H9 (cell line): Measurements from ENCODE around the gene DPM3. TPM values are rescaled to one million over a fixed set of nuclear protein-coding genes. Genes with fewer than 3 reads are reported as not detected.
A peak's percentile ranks its signal among the peaks of the same experiment; 100 is the strongest.

Experiments
- DNase-seq: peaks from one replicate; pipeline ENCODE4 v3.0.0-alpha.2; 2017
- H2AFZ ChIP-seq: one replicate; pipeline ENCODE4 v1.6.1; 2013; ENCODE audit warnings: mild to moderate bottlenecking, low read length, control low read depth, moderate library complexity
- H2AK5ac ChIP-seq: 2 replicates; pipeline ENCODE4 v1.6.1; 2013; ENCODE audit warnings: low read length, control low read depth, mixed read lengths; ENCODE audit not compliant: insufficient read length
- H2BK120ac ChIP-seq: one replicate; pipeline ENCODE4 v1.6.1; 2013; ENCODE audit warnings: low read depth, mild to moderate bottlenecking, low read length, control low read depth, inconsistent platforms; ENCODE audit not compliant: poor library complexity, severe bottlenecking
- H2BK12ac ChIP-seq: 2 replicates; pipeline ENCODE4 v1.6.1; 2013; ENCODE audit warnings: low read length, control low read depth, mixed read lengths, low read depth; ENCODE audit not compliant: insufficient read length
- H2BK15ac ChIP-seq: 2 replicates; pipeline ENCODE4 v1.6.1; 2013; ENCODE audit warnings: low read depth, low read length, control low read depth
- H2BK20ac ChIP-seq: one replicate; pipeline ENCODE4 v1.6.1; 2013; ENCODE audit warnings: low read depth, mild to moderate bottlenecking, low read length, control low read depth, inconsistent platforms; ENCODE audit not compliant: poor library complexity, severe bottlenecking
- H2BK5ac ChIP-seq: 2 replicates; pipeline ENCODE4 v1.6.1; 2013; ENCODE audit warnings: low read length, control low read depth, mixed read lengths; ENCODE audit not compliant: insufficient read length
- H3K14ac ChIP-seq: 2 replicates; pipeline ENCODE4 v1.6.1; 2013; ENCODE audit warnings: low read length, control low read depth; ENCODE audit not compliant: insufficient read depth
- H3K18ac ChIP-seq: 2 replicates; pipeline ENCODE4 v1.6.1; 2013; ENCODE audit warnings: low read depth, mild to moderate bottlenecking, mixed read lengths, low read length, control low read depth; ENCODE audit not compliant: insufficient read length
- H3K23ac ChIP-seq: 2 replicates; pipeline ENCODE4 v1.6.1; 2013; ENCODE audit warnings: low read length, control low read depth, mixed read lengths, low read depth; ENCODE audit not compliant: insufficient read length
- H3K23me2 ChIP-seq: 2 replicates; pipeline ENCODE4 v1.6.1; 2013; ENCODE audit warnings: low read depth, mild to moderate bottlenecking, mixed read lengths, low read length, control low read depth; ENCODE audit not compliant: insufficient read length, poor library complexity, severe bottlenecking
- H3K27ac ChIP-seq: 2 replicates; pipeline ENCODE4 v1.5.1; 2013; ENCODE audit warnings: low read length, control low read depth, mixed read lengths, low read depth; ENCODE audit not compliant: insufficient read length
- H3K27me3 ChIP-seq: 2 replicates; pipeline ENCODE4 v1.6.1; 2013; ENCODE audit warnings: low read length, control low read depth, inconsistent platforms; ENCODE audit not compliant: insufficient read depth
- H3K4ac ChIP-seq: 2 replicates; pipeline ENCODE4 v1.6.1; 2013; ENCODE audit warnings: low read depth, mild to moderate bottlenecking, control low read depth, inconsistent platforms, low read length, moderate library complexity
- H3K4me1 ChIP-seq: 2 replicates; pipeline ENCODE4 v1.6.1; 2013; ENCODE audit warnings: low read length, control low read depth, inconsistent platforms; ENCODE audit not compliant: insufficient read depth
- H3K4me2 ChIP-seq: 2 replicates; pipeline ENCODE4 v1.6.1; 2013; ENCODE audit warnings: low read length, control low read depth, mixed read lengths; ENCODE audit not compliant: insufficient read length, insufficient read depth
- H3K56ac ChIP-seq: 2 replicates; pipeline ENCODE4 v1.6.1; 2013; ENCODE audit warnings: low read depth, mild to moderate bottlenecking, mixed read lengths, low read length, control low read depth; ENCODE audit not compliant: insufficient read length
- H3K79me1 ChIP-seq: 2 replicates; pipeline ENCODE4 v1.6.1; 2013; ENCODE audit warnings: low read depth, mild to moderate bottlenecking, moderate library complexity, low read length, control low read depth, inconsistent platforms; ENCODE audit not compliant: insufficient read depth, poor library complexity, severe bottlenecking
- H3K79me2 ChIP-seq: 2 replicates; pipeline ENCODE4 v1.6.1; 2013; ENCODE audit warnings: low read length, control low read depth, inconsistent platforms; ENCODE audit not compliant: insufficient read depth
- H3K9ac ChIP-seq: 2 replicates; pipeline ENCODE4 v1.6.1; 2013; ENCODE audit warnings: low read length, control low read depth, mixed read lengths; ENCODE audit not compliant: insufficient read length; ENCODE audit errors: extremely low read depth
- H3K9me3 ChIP-seq: one replicate; pipeline ENCODE4 v1.6.1; 2013; ENCODE audit warnings: low read depth, low read length, inconsistent platforms; ENCODE audit not compliant: control insufficient read depth
- H3T11ph ChIP-seq: one replicate; pipeline ENCODE4 v1.6.1; 2013; ENCODE audit warnings: mild to moderate bottlenecking, low read length, control low read depth, inconsistent platforms
- H4K20me1 ChIP-seq: one replicate; pipeline ENCODE4 v1.6.1; 2013; ENCODE audit not compliant: control insufficient read depth, insufficient read length, insufficient read depth
- H4K5ac ChIP-seq: 2 replicates; pipeline ENCODE4 v1.6.1; 2013; ENCODE audit warnings: low read depth, mild to moderate bottlenecking, mixed read lengths, low read length, control low read depth; ENCODE audit not compliant: insufficient read length
- H4K8ac ChIP-seq: replicated peaks from 2 replicates; pipeline ENCODE4 v1.6.1; 2013; ENCODE audit warnings: low read length, control low read depth, mixed read lengths, low read depth; ENCODE audit not compliant: insufficient read length
- H4K91ac ChIP-seq: 2 replicates; pipeline ENCODE4 v1.6.1; 2013; ENCODE audit warnings: low read depth, mild to moderate bottlenecking, moderate library complexity, mixed read lengths, low read length, control low read depth; ENCODE audit not compliant: insufficient read length
- H3K27ac Mint-ChIP-seq, 3 experiments: 2 replicates in 2 of 3; 3 replicates in 1 of 3; pipeline ENCODE4 v1.8.0; 2020 to 2021; ENCODE audit warnings: mixed read lengths in 3 of 3, mild to moderate bottlenecking in 1 of 3, moderate library complexity in 1 of 3
- H3K27me3 Mint-ChIP-seq: 2 replicates; pipeline ENCODE4 v1.8.0; 2021; ENCODE audit warnings: low read depth, mild to moderate bottlenecking, moderate library complexity, mixed read lengths
- H3K36me3 Mint-ChIP-seq, 3 experiments: 2 replicates in 2 of 3; 3 replicates in 1 of 3; pipeline ENCODE4 v1.8.0; 2020 to 2021; ENCODE audit warnings: low read depth in 3 of 3, mixed read lengths in 3 of 3; ENCODE audit not compliant: insufficient read depth in 1 of 3
- H3K4me1 Mint-ChIP-seq, 2 experiments: 2 replicates each; pipeline ENCODE4 v1.8.0; 2020; ENCODE audit warnings: mixed read lengths in 2 of 2
- H3K4me3 Mint-ChIP-seq, 2 experiments: 2 replicates in 1 of 2; 3 replicates in 1 of 2; pipeline ENCODE4 v1.8.0; 2020 to 2021; ENCODE audit warnings: mild to moderate bottlenecking in 2 of 2, mixed read lengths in 2 of 2, moderate library complexity in 1 of 2
- H3K9me3 Mint-ChIP-seq, 2 experiments: 2 replicates in 1 of 2; 3 replicates in 1 of 2; pipeline ENCODE4 v1.8.0; 2020; ENCODE audit warnings: mild to moderate bottlenecking in 2 of 2, mixed read lengths in 2 of 2, moderate library complexity in 1 of 2
- WGBS: extraction: QIAGEN DNeasy Blood & Tissue Kit; methylation state at CpG from one replicate; pipeline ENCODE4 v1.1.7; 2013; ENCODE audit warnings: missing lambda C conversion rate, low lambda C conversion rate, mixed read lengths; ENCODE audit not compliant: insufficient read length; ENCODE audit errors: extremely low coverage; 5-methylcytosine and 5-hydroxymethylcytosine counted together
- total RNA-seq: library from RNA; stranded (reverse); gene quantifications from 2 replicates; pipeline ENCODE4 v1.2.1, GENCODE V29; 2021
- TF ChIP-seq, protein P1 (sequence below): fragments of 200-600 bp; sonication (generic); conservative IDR thresholded peaks from 3 replicates; pipeline ENCODE4 v1.8.0; 2021; ENCODE audit warnings: antibody characterized with exemption, mild to moderate bottlenecking

The DPM3 gene
- total RNA-seq, 1 experiment from 2014 or later = 48.5 TPM

DNA sequence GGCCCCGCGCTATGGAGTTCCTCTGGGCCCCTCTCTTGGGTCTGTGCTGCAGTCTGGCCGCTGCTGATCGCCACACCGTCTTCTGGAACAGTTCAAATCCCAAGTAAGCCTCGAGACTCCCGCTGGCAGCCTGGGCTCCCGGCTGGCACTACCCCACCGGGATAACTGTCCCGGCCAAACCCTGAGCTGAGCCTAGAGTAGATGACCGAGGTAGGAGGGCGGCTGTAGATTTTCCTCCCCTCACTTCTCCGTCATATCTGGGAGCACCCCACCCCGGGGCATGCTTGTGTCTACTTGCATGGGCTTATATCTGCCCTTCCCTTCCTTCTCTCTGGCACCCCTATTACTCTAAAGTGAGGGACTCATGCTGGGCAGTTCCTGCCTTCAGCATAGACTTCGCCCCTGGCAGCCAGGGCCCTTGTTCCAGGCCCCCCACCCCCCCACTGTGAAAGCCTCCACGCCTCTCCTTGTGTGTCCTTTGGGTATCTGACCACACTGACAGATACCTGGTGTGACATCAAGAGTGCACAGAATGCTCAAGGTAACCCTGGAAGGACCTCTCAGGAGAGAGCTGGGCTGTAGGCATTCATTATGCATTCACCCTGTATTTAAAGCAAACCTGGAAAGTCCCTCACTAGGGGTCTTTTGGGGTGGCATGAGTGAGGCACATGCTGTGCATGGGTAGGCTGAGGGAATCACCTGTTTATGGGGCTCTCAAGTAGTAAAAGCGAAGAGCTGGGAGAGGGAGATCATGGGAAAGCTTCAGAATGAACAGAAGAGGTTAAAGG lies 12.2 kb downstream of the DPM3 start:
- no peak overlapping the region for H3K14ac ChIP-seq
- no peaks in the 10 kb centered on the region for H3K9me3 ChIP-seq
- no peak overlapping the region for H4K5ac ChIP-seq
- no peak overlapping the region for H3T11ph ChIP-seq
- H4K91ac ChIP-seq = no peak overlapping the region
- H3K4me3 Mint-ChIP-seq = peak overlapping the region; percentile 55 to 82
- peaks cover 34% of the 10 kb centered on the region; the same call in 1 of the 2 replicates for H3K27me3 ChIP-seq
- H4K8ac ChIP-seq = no peak overlapping the region
- no peak overlapping the region for H3K18ac ChIP-seq
- H3K36me3 Mint-ChIP-seq = peaks cover 2 to 12% (median 5%) of the 10 kb centered on the region in 3 experiments; a peak in 6 of 7 replicates
- no peak overlapping the region for H3K27ac ChIP-seq
- DNase-seq = no peak
- no peaks in the 10 kb centered on the region; a peak in 1 of 5 replicates for H3K9me3 Mint-ChIP-seq
- H2BK15ac ChIP-seq = no peak overlapping the region
- TF ChIP-seq, protein P1, sequence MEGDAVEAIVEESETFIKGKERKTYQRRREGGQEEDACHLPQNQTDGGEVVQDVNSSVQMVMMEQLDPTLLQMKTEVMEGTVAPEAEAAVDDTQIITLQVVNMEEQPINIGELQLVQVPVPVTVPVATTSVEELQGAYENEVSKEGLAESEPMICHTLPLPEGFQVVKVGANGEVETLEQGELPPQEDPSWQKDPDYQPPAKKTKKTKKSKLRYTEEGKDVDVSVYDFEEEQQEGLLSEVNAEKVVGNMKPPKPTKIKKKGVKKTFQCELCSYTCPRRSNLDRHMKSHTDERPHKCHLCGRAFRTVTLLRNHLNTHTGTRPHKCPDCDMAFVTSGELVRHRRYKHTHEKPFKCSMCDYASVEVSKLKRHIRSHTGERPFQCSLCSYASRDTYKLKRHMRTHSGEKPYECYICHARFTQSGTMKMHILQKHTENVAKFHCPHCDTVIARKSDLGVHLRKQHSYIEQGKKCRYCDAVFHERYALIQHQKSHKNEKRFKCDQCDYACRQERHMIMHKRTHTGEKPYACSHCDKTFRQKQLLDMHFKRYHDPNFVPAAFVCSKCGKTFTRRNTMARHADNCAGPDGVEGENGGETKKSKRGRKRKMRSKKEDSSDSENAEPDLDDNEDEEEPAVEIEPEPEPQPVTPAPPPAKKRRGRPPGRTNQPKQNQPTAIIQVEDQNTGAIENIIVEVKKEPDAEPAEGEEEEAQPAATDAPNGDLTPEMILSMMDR = no peak
- no peak overlapping the region for H3K9ac ChIP-seq
- peaks cover 86% of the 10 kb centered on the region for H3K27me3 Mint-ChIP-seq
- no peak overlapping the region for H3K23ac ChIP-seq
- no peak overlapping the region for H2BK12ac ChIP-seq
- WGBS = no CpG with 5 or more reads among the region's 17 CpGs
- H3K27ac Mint-ChIP-seq = no peak overlapping the region; a peak in 1 of 7 replicates
- H2BK5ac ChIP-seq = no peak overlapping the region
- no peak overlapping the region for H2AK5ac ChIP-seq
- H3K56ac ChIP-seq = no peak overlapping the region
- H3K4ac ChIP-seq = no peak overlapping the region
- H3K79me1 ChIP-seq = no peaks in the 10 kb centered on the region
- peak overlapping the region; percentile 92 for H3K4me2 ChIP-seq
- H4K20me1 ChIP-seq = peaks cover 2% of the 10 kb centered on the region
- peaks cover 50 to 64% of the 10 kb centered on the region in 2 experiments for H3K4me1 Mint-ChIP-seq
- no peaks in the 10 kb centered on the region; the same call in 1 of the 2 replicates for H3K4me1 ChIP-seq
- no peak overlapping the region for H2BK120ac ChIP-seq
- no peaks in the 10 kb centered on the region for H3K79me2 ChIP-seq
- H3K23me2 ChIP-seq = peaks cover 27% of the 10 kb centered on the region
- H2AFZ ChIP-seq = no peak overlapping the region
- no peak overlapping the region for H2BK20ac ChIP-seq
